Neural progenitor cell (in vitro differentiated cells): Measurements from ENCODE around the gene OR1S1.

Experiments used
- CTCF ChIP-seq: fragments of 200-600 bp; sonication (generic); IDR thresholded peaks from 2 replicates; pipeline ENCODE4 v1.5.1; 2017; ENCODE audit warnings: antibody characterized with exemption, mild to moderate bottlenecking
- EZH2 ChIP-seq: fragments of 200-600 bp; sonication (generic); IDR thresholded peaks from 2 replicates; pipeline ENCODE4 v1.6.1; 2017; ENCODE audit warnings: antibody characterized with exemption, mild to moderate bottlenecking, moderate library complexity
- EZH2phosphoT487 ChIP-seq: fragments of 200-600 bp; sonication (generic); IDR thresholded peaks from 2 replicates; pipeline ENCODE4 v1.6.1; 2017; ENCODE audit warnings: antibody characterized with exemption

- TF ChIP-seq CTCF (no peak), EZH2phosphoT487 (no peak), EZH2 (no peak)
These were observed 23.8 kb upstream of the OR1S1 start, which contains the start of gene OR9Q2 for GRCh38 chr11:58188770-58189169.
